Endodermal cell (in vitro differentiated cells): ENCODE data around the gene SPARCL1. TPM values are rescaled to one million over a fixed set of nuclear protein-coding genes. Genes with fewer than 3 reads are reported as not detected.

Experiments used
- DNase-seq: peaks from one replicate; pipeline ENCODE4 v3.0.0-alpha.2; 2017
- H3K27ac ChIP-seq: 2 replicates; pipeline ENCODE4 v1.5.1; 2013; ENCODE audit warnings: mild to moderate bottlenecking, low read depth, low read length, moderate library complexity
- H3K27me3 ChIP-seq: 2 replicates; pipeline ENCODE4 v1.6.1; 2013; ENCODE audit warnings: mild to moderate bottlenecking, low read length, moderate library complexity; ENCODE audit not compliant: insufficient read depth, control insufficient read depth, poor library complexity, severe bottlenecking
- H3K36me3 ChIP-seq: 2 replicates; pipeline ENCODE4 v1.7.0; 2013; ENCODE audit warnings: mild to moderate bottlenecking, low read length, moderate library complexity; ENCODE audit not compliant: control insufficient read depth, insufficient read depth
- H3K4me1 ChIP-seq: one replicate; pipeline ENCODE4 v1.7.0; 2013; ENCODE audit warnings: low read length; ENCODE audit not compliant: control insufficient read depth, insufficient read depth
- H3K4me3 ChIP-seq: 2 replicates; pipeline ENCODE4 v1.5.1; 2013; ENCODE audit warnings: mild to moderate bottlenecking, low read length, moderate library complexity
- H3K9ac ChIP-seq: 2 replicates; pipeline ENCODE4 v1.6.1; 2013; ENCODE audit warnings: mild to moderate bottlenecking, low read length, moderate library complexity; ENCODE audit not compliant: poor library complexity, severe bottlenecking; ENCODE audit errors: extremely low read depth
- H3K9me3 ChIP-seq: 2 replicates; pipeline ENCODE4 v1.6.1; 2013; ENCODE audit warnings: mild to moderate bottlenecking, low read length, moderate library complexity; ENCODE audit not compliant: control insufficient read depth
- H3K27ac Mint-ChIP-seq: 2 replicates; pipeline ENCODE4 v1.8.0; 2020; ENCODE audit warnings: mixed read lengths
- H3K27me3 Mint-ChIP-seq: 2 replicates; pipeline ENCODE4 v1.8.0; 2021; ENCODE audit warnings: mild to moderate bottlenecking, mixed read lengths; ENCODE audit not compliant: insufficient read depth
- H3K36me3 Mint-ChIP-seq: 2 replicates; pipeline ENCODE4 v1.8.0; 2020; ENCODE audit warnings: low read depth, mixed read lengths
- H3K4me1 Mint-ChIP-seq: 2 replicates; pipeline ENCODE4 v1.8.0; 2020; ENCODE audit warnings: mixed read lengths
- H3K4me3 Mint-ChIP-seq: 2 replicates; pipeline ENCODE4 v1.8.0; 2020; ENCODE audit warnings: mild to moderate bottlenecking, moderate library complexity, mixed read lengths
- H3K9me3 Mint-ChIP-seq: 2 replicates; pipeline ENCODE4 v1.8.0; 2020; ENCODE audit warnings: mild to moderate bottlenecking, mixed read lengths
- CTCF ChIP-seq: fragments of 200-600 bp; sonication (generic); conservative IDR thresholded peaks from 2 replicates; pipeline ENCODE4 v1.5.0; 2021; ENCODE audit warnings: antibody characterized with exemption, mild to moderate bottlenecking
- WGBS, 2 experiments: methylation state at CpG; one replicate each; pipeline versions ENCODE4 v1.1.5 to v1.1.7; 2013; ENCODE audit warnings: missing lambda C conversion rate in 2 of 2, mixed read lengths in 1 of 2; ENCODE audit not compliant: insufficient coverage in 1 of 2, insufficient read length in 1 of 2; 5-methylcytosine and 5-hydroxymethylcytosine counted together
- total RNA-seq, 2 donors: library from RNA; stranded (reverse); fragmentation: NEBNext Ultra II Directional in 1 of 2; extraction: Animal tissue kit (Norgen Biotek cat#: 25700) in 1 of 2; gene quantifications; 2 replicates in 1 of 2; 3 replicates in 1 of 2; pipeline ENCODE4 v1.2.1, GENCODE V29; 2021

The SPARCL1 gene
- total RNA-seq, 2 donors from 2014 or later, result 0.26 to 1.0 TPM

DNA sequence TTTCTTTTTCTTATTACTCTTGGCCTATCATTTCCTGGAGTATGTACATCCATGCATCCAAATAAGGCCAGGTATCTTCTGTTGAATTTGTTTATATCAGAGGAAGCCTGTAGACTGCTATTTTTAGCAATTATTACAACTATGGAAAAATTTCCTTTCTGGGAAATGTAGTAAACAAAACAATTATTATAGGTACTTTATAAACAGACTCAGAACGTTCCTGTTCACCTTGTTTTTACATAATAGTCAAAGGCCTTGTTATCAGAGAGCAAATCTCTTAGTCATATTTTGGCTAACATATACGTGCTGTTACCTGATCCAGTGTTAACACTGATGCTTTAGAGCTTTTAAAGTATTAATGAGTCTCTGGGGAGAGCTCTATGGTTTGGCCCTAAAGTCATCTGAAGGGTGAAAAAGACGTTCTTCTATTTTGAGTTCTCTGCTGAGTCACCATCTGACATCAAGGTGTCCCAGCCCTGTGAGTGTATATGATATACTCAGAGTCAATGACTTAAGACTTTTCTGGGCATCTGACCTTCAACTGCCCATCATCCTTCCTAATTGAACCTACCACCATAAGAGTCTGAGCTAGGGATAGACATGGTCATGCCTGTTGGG, 7.3 kb downstream of the SPARCL1 start:
- TF ChIP-seq CTCF, result no peak
- no peaks in the 10 kb centered on the region for H3K27me3 ChIP-seq

GRCh38 chr4:87521319-87521718, 7.9 kb downstream of the SPARCL1 start:
- no peak for DNase-seq
- Mint-ChIP-seq H3K27ac (peak overlapping the region; percentile 4), H3K4me1 (peaks cover 32% of the 10 kb centered on the region), H3K9me3 (peaks cover 19% of the 10 kb centered on the region), H3K27me3 (no peaks in the 10 kb centered on the region), H3K36me3 (peaks cover 11% of the 10 kb centered on the region), H3K4me3 (no peak overlapping the region)
- H3K27me3 ChIP-seq, result no peaks in the 10 kb centered on the region
- peaks cover 4% of the 10 kb centered on the region for H3K9me3 ChIP-seq
- no peaks in the 10 kb centered on the region for H3K36me3 ChIP-seq
- H3K27ac ChIP-seq, result no peak overlapping the region
- WGBS, 2 experiments, result 86 to 100% methylated on average over 1 of the region's 1 CpG
- H3K4me1 ChIP-seq, result peaks cover 18% of the 10 kb centered on the region
- no peak overlapping the region for H3K4me3 ChIP-seq
- no peak for TF ChIP-seq CTCF
- H3K9ac ChIP-seq, result no peak overlapping the region

More for the DNA sequence above, 7.3 kb downstream of the SPARCL1 start:
- Histone ChIP-seq H3K9me3 (peaks cover 4% of the 10 kb centered on the region), H3K9ac (no peak overlapping the region), H3K27ac (no peak overlapping the region), H3K36me3 (no peaks in the 10 kb centered on the region), H3K4me3 (no peak overlapping the region), H3K4me1 (peaks cover 18% of the 10 kb centered on the region)
- no peak overlapping the region for H3K4me3 Mint-ChIP-seq
- H3K27me3 Mint-ChIP-seq, result no peaks in the 10 kb centered on the region
- peaks cover 11% of the 10 kb centered on the region for H3K36me3 Mint-ChIP-seq
- H3K9me3 Mint-ChIP-seq, result peaks cover 19% of the 10 kb centered on the region
- no peak for DNase-seq
- H3K4me1 Mint-ChIP-seq, result peaks cover 26% of the 10 kb centered on the region
- H3K27ac Mint-ChIP-seq, result no peak overlapping the region
- WGBS, 2 experiments, result 90 to 93% methylated on average over 2 to 3 of the region's 3 CpGs

GRCh38 chr4:87517621-87518020, 11.6 kb downstream of the SPARCL1 start:
- Mint-ChIP-seq H3K4me3 (no peak overlapping the region), H3K27ac (no peak overlapping the region), H3K9me3 (no peaks in the 10 kb centered on the region), H3K4me1 (peaks cover 30% of the 10 kb centered on the region), H3K27me3 (no peaks in the 10 kb centered on the region), H3K36me3 (no peaks in the 10 kb centered on the region)
- no peak for DNase-seq
- H3K27ac ChIP-seq, result no peak overlapping the region
- H3K9me3 ChIP-seq, result no peaks in the 10 kb centered on the region
- H3K9ac ChIP-seq, result no peak overlapping the region
- no peak for TF ChIP-seq CTCF
- no peaks in the 10 kb centered on the region for H3K36me3 ChIP-seq
- H3K4me3 ChIP-seq, result peak overlapping the region; percentile 41
- H3K4me1 ChIP-seq, result peaks cover 18% of the 10 kb centered on the region
- 90 to 95% methylated on average over 2 of the region's 2 CpGs for WGBS, 2 experiments
- no peaks in the 10 kb centered on the region for H3K27me3 ChIP-seq
